K562 (cell line): ENCODE results near the gene CENPP. TPM values are rescaled to one million over a fixed set of nuclear protein-coding genes. Genes with fewer than 3 reads are reported as not detected.

ENCODE experiments used
- ATAC-seq: fragments of 200-7000 bp; cut with Tn5 transposase; 3 replicates; pipeline ENCODE4 v1.9.1; 2020; ENCODE audit warnings: moderate library complexity
- BruUV-seq: library from RNA; stranded (reverse); fragments of 400-500 nt; replicated peaks from 2 replicates; lab custom pipeline; 2021; lab: Mats Ljungman, UMichigan
- CTCF ChIA-PET: fragments of 300-600 bp; formaldehyde crosslinking; extraction: SDS; loops from one replicate; lab custom pipeline; 2021; ENCODE audit warnings: low intra/inter-chr PET ratio; lab: Yijun Ruan, JAX
- POLR2A ChIA-PET: fragments of 300-600, 350-650 bp; sonication (Branson Sonifier 250); formaldehyde crosslinking; extraction: SDS; loops from one replicate; lab custom pipeline; 2021; ENCODE audit warnings: antibody characterized with exemption, inconsistent platforms; lab: Yijun Ruan, JAX
- DNase-seq, 4 experiments: peaks; one replicate each; pipeline versions ENCODE4 v3.0.0 to v3.0.0-alpha.2; 2011 to 2018; ENCODE audit warnings: low spot score in 3 of 4, mixed read lengths in 3 of 4; ENCODE audit errors: extremely low read depth in 1 of 4
- FAIRE-seq: peaks from 2 replicates; lab custom pipeline; 2011; peaks lifted over from hg19 to GRCh38; lab: Jason Lieb, UNC
- H2AFZ ChIP-seq: 2 replicates; pipeline ENCODE4 v1.6.0; 2011; ENCODE audit warnings: low read depth, low read length, control low read depth, inconsistent platforms
- H3K27ac ChIP-seq: fragments of 200-600 bp; 3 replicates; pipeline ENCODE4 v1.8.0; 2011; ENCODE audit warnings: low read depth, mild to moderate bottlenecking, control low read depth, inconsistent platforms, low read length, moderate library complexity, mixed read lengths; ENCODE audit errors: extremely low read depth
- H3K27me3 ChIP-seq, 2 experiments: fragments of 300-600 bp in 1 of 2; 2 replicates in 1 of 2; 3 replicates in 1 of 2; pipeline versions ENCODE4 v1.6.0 to v1.8.0; 2011; ENCODE audit warnings: inconsistent platforms in 2 of 2, low read length in 2 of 2, mild to moderate bottlenecking in 1 of 2, mixed read lengths in 1 of 2, moderate library complexity in 1 of 2; ENCODE audit not compliant: control insufficient read depth in 2 of 2, insufficient read depth in 2 of 2
- H3K36me3 ChIP-seq: fragments of 300-600 bp; 3 replicates; pipeline ENCODE4 v1.8.0; 2011; ENCODE audit warnings: mild to moderate bottlenecking, low read length, inconsistent platforms; ENCODE audit not compliant: control insufficient read depth, insufficient read depth
- H3K4me1 ChIP-seq, 2 experiments: fragments of 200-600 bp in 1 of 2; replicated peaks in 1 of 2; 2 replicates in 1 of 2; 3 replicates in 1 of 2; pipeline versions ENCODE4 v1.5.1 to v1.8.0; 2011; ENCODE audit warnings: inconsistent platforms in 2 of 2, low read length in 2 of 2, mild to moderate bottlenecking in 1 of 2, mixed read lengths in 1 of 2, moderate library complexity in 1 of 2; ENCODE audit not compliant: control insufficient read depth in 2 of 2, insufficient read depth in 2 of 2
- H3K4me2 ChIP-seq: 2 replicates; pipeline ENCODE4 v1.6.1; 2011; ENCODE audit warnings: low read length, control low read depth, inconsistent platforms, mixed read lengths; ENCODE audit not compliant: insufficient read depth
- H3K4me3 ChIP-seq: fragments of 200-600 bp; sonication (generic), shearing (Covaris generic); 2 replicates; pipeline ENCODE4 v1.5.1; 2016; ENCODE audit warnings: control low read depth, inconsistent platforms
- H3K79me2 ChIP-seq: fragments of 200-600 bp; 3 replicates; pipeline ENCODE4 v1.8.0; 2011; ENCODE audit warnings: low read length, inconsistent platforms; ENCODE audit not compliant: control insufficient read depth, insufficient read depth
- H3K9ac ChIP-seq, 2 experiments: 2 replicates each; pipeline versions ENCODE4 v1.6.0 to v1.6.1; 2011; ENCODE audit warnings: low read depth in 2 of 2, low read length in 2 of 2, control low read depth in 1 of 2, inconsistent platforms in 1 of 2, mild to moderate bottlenecking in 1 of 2, mixed read lengths in 1 of 2; ENCODE audit not compliant: insufficient read depth in 1 of 2
- H3K9me1 ChIP-seq: one replicate; pipeline ENCODE4 v1.6.0; 2011; ENCODE audit warnings: inconsistent platforms, mild to moderate bottlenecking, low read length, moderate library complexity; ENCODE audit not compliant: control insufficient read depth, insufficient read depth
- H3K9me3 ChIP-seq: replicated peaks from 2 replicates; pipeline ENCODE4 v1.5.1; 2011; ENCODE audit warnings: low read depth, low read length, inconsistent platforms; ENCODE audit not compliant: control insufficient read depth, insufficient read depth
- H4K20me1 ChIP-seq: replicated peaks from 2 replicates; pipeline ENCODE4 v1.6.1; 2011; ENCODE audit warnings: low read length, inconsistent platforms, mixed read lengths; ENCODE audit not compliant: control insufficient read depth, insufficient read depth
- CCNT2 ChIP-seq: IDR thresholded peaks from 2 replicates; pipeline ENCODE4 v1.6.1; 2011; ENCODE audit warnings: borderline replicate concordance, low read depth, mild to moderate bottlenecking, moderate library complexity, mixed read lengths, low read length; ENCODE audit not compliant: insufficient read length; ENCODE audit errors: extremely low read depth
- CUX1 ChIP-seq: fragments of 200-800 bp; sonication (Bioruptor generic); IDR thresholded peaks from 2 replicates; pipeline ENCODE4 v1.6.1; 2016; ENCODE audit warnings: missing genetic modification characterization, missing compliant biosample characterization
- EWSR1 ChIP-seq: fragments of 450-650 bp; IDR thresholded peaks from 2 replicates; pipeline ENCODE4 v1.6.1; 2018; ENCODE audit warnings: borderline replicate concordance, mild to moderate bottlenecking, low read depth, moderate library complexity; ENCODE audit not compliant: partially characterized antibody
- EZH2 ChIP-seq: IDR thresholded peaks from 2 replicates; pipeline ENCODE4 v1.6.1; 2012; ENCODE audit warnings: low read depth, mild to moderate bottlenecking, inconsistent platforms, low read length, borderline replicate concordance
- HNRNPLL ChIP-seq: fragments of 200-400 bp; formaldehyde crosslinking; IDR thresholded peaks from 2 replicates; pipeline ENCODE4 v1.6.1; 2017; ENCODE audit warnings: low read length, low read depth, mild to moderate bottlenecking; ENCODE audit not compliant: poor library complexity, severe bottlenecking
- KDM1A ChIP-seq, 2 experiments: fragments of 450-650 bp; IDR thresholded peaks; 2 replicates each; pipeline ENCODE4 v1.6.1; 2016; ENCODE audit warnings: mild to moderate bottlenecking in 2 of 2
- MLLT1 ChIP-seq, 2 experiments: fragments of 450-650 bp; IDR thresholded peaks; 2 replicates each; pipeline ENCODE4 v1.6.1; 2016
- NBN ChIP-seq: fragments of 450-650 bp; IDR thresholded peaks from 2 replicates; pipeline ENCODE4 v1.6.1; 2016; ENCODE audit warnings: low read depth, mild to moderate bottlenecking
- NONO ChIP-seq, 2 experiments: fragments of 200-400 bp in 1 of 2; fragments of 450-650 bp in 1 of 2; formaldehyde crosslinking in 1 of 2; IDR thresholded peaks; 2 replicates each; pipeline ENCODE4 v1.6.1; 2017; ENCODE audit warnings: low read depth in 2 of 2, mild to moderate bottlenecking in 2 of 2, moderate library complexity in 2 of 2, low read length in 1 of 2
- PURB ChIP-seq: sonication (generic); formaldehyde crosslinking; IDR thresholded peaks from 2 replicates; pipeline ENCODE4 v1.9.0; 2021; ENCODE audit warnings: low read depth, mild to moderate bottlenecking, missing genetic modification reagents
- TCF3 ChIP-seq: sonication (generic); formaldehyde crosslinking; IDR thresholded peaks from 2 replicates; pipeline ENCODE4 v1.4.0; 2020; ENCODE audit warnings: mild to moderate bottlenecking, missing genetic modification reagents
- ZNF766 ChIP-seq: fragments of 200-800 bp; sonication (Bioruptor generic); conservative IDR thresholded peaks from 2 replicates; pipeline ENCODE4 v1.6.1; 2016; ENCODE audit warnings: missing genetic modification characterization, missing compliant biosample characterization
- WGBS: fragments of 100-300 bp; shearing (Covaris generic); methylation state at CpG from one replicate; pipeline ENCODE4 v1.1.6; 2016; ENCODE audit warnings: low coverage, mixed read lengths; ENCODE audit not compliant: insufficient coverage; ENCODE audit errors: missing lambda C conversion rate; 5-methylcytosine and 5-hydroxymethylcytosine counted together
- in situ Hi-C: fragments of 300-500 bp; cut with MboI; formaldehyde crosslinking; loops from 4 replicates; pipeline ENCODE4 v1.15.0; 2018; ENCODE audit warnings: inconsistent platforms, mixed read lengths
- intact Hi-C: fragments of 100-400 bp; cut with micrococcal nuclease; formaldehyde crosslinking; loops from 2 replicates; pipeline ENCODE4 v1.14.2; 2022
- polyA plus RNA-seq, 8 experiments: library from polyadenylated mRNA; depleted of rRNA in 4 of 8; stranded (reverse) in 5 of 8; unstranded in 3 of 8; fragments of >200 nt; fragmentation: Nextera tagmentation in 2 of 8; fragmentation: Illumina TruSeq in 1 of 8; extraction: Ambion mirVana in 2 of 8; extraction: Trizol in 1 of 8; gene quantifications; 2 replicates each; pipeline versions ENCODE4 v1.2.1 to v1.2.3, GENCODE V29; 2011 to 2014; ENCODE audit warnings: inconsistent platforms in 1 of 8, missing spikeins in 1 of 8
- total RNA-seq, 7 experiments: library from RNA; depleted of rRNA in 6 of 7; stranded (reverse); fragments of >200 nt in 6 of 7; fragmentation: Illumina TruSeq in 2 of 7; extraction: Trizol in 2 of 7; gene quantifications; 2 replicates each; pipeline versions ENCODE4 v1.2.1 to v1.2.3, GENCODE V29; 2011 to 2021; ENCODE audit warnings: low replicate concordance in 1 of 7

Gene CENPP
- total and polyA plus RNA-seq, 9 of the 15 experiments (the other 6 are each of a cell fraction or from before 2014, with no cell fraction given): 8.0 to 28.5 (median 17.9) TPM

GRCh38 chr9:92294297-92294676 lies 31.5 kb upstream of the CENPP start (continued):
- TF ChIP-seq CUX1 (CRISPR knock-in tag): no peak
- no peak for TF ChIP-seq EZH2

- Histone ChIP-seq H3K4me3 (peak overlapping the region; percentile 70; the same call in 1 of the 2 replicates), H3K9me1 (no peaks in the 10 kb centered on the region), H4K20me1 (peaks cover 5% of the 10 kb centered on the region), H3K9me3 (no peaks in the 10 kb centered on the region), H3K9ac (peak overlapping the region; percentile 29 to 100; a peak in 3 of 4 replicates), H3K27me3 (no peaks in the 10 kb centered on the region), H3K79me2 (peaks cover 58% of the 10 kb centered on the region), H2AFZ (peak overlapping the region; percentile 68), H3K4me1 (peaks cover 7 to 23% of the 10 kb centered on the region in 2 experiments), H3K4me2 (peak overlapping the region; percentile 100), H3K27ac (peak overlapping the region; percentile 97), H3K36me3 (peaks cover 69% of the 10 kb centered on the region)
- POLR2A ChIA-PET: interaction anchor here (0.9 to 4.0 kb wide), 8 partner anchors 11 to 151 kb away, joined by 3 to 38 read pairs (median 4); partner anchors contain the start of genes CENPP and NOL8
- in situ Hi-C loops: no loop called here
- CTCF ChIA-PET: no interaction called here
- intact Hi-C loops: no loop called here
- peak; percentile 73 for FAIRE-seq
- BruUV-seq: no TSS peak
- DNase-seq: peak in 2 of 4 experiments; percentile 24 to 78
- peak; percentile 52 for ATAC-seq
- 3% methylated on average over 7 of the region's 7 CpGs for WGBS
- TF ChIP-seq HNRNPLL: peak; percentile 26
- TF ChIP-seq NBN: peak; percentile 31; the same call in 1 of the 2 replicates
- no peak for TF ChIP-seq PURB (CRISPR knock-in tag)
- no peak; a peak in 1 of 4 replicates for TF ChIP-seq MLLT1 (IDR thresholded peaks at IDR 0.05)
- TF ChIP-seq ZNF766 (CRISPR knock-in tag): no peak
- TF ChIP-seq KDM1A (IDR thresholded peaks at IDR 0.05): 0 out of 4 replicates have a peak, but pooled peaks of 1 of the 2 experiments have one; percentile 7
- no peak for TF ChIP-seq CCNT2
- TF ChIP-seq EWSR1: no peak
- no peak for TF ChIP-seq NONO (IDR thresholded peaks at IDR 0.05; ENCODE audit: low read depth in 2 of 2, low read length in 1 of 2)
- peak; percentile 48; the same call in 1 of the 2 replicates for TF ChIP-seq TCF3 (CRISPR knock-in tag)
Measured at GRCh38 chr9:92295240-92295790, 30.4 kb upstream of the CENPP start.
